ENCODE results near the gene METTL22. TPM values are rescaled to one million over a fixed set of nuclear protein-coding genes. Genes with fewer than 3 reads are reported as not detected.

Gene METTL22
- total RNA-seq, 1 donor from 2014 or later = 40.0 TPM

GRCh38 chr16:8591451-8591850 lies 30.0 kb upstream of the METTL22 start:
- no peak for DNase-seq (ENCODE audit: extremely low spot score in 2 of 2)
- no peak overlapping the region for H3K4me3 ChIP-seq
- H3K9me3 ChIP-seq = peaks cover 2% of the 10 kb centered on the region
- no peaks in the 10 kb centered on the region for H3K36me3 ChIP-seq
- H3K27me3 ChIP-seq = peaks cover 4% of the 10 kb centered on the region
- peaks cover 13% of the 10 kb centered on the region for H3K4me1 ChIP-seq
- intact Hi-C loops (cut with DNase I) = no loop called here
- no peak for TF ChIP-seq POLR2AphosphoS5 (IDR thresholded peaks at IDR 0.05; ENCODE audit: insufficient read depth in 1 of 2, low read depth in 1 of 2)
- no peak for TF ChIP-seq POLR2A (IDR thresholded peaks at IDR 0.05)
- TF ChIP-seq CTCF (IDR thresholded peaks at IDR 0.05) = no peak
- H3K27ac ChIP-seq = no peak overlapping the region

GRCh38 chr16:8594149-8594666 lies 27.3 kb upstream of the METTL22 start:
- H3K36me3 ChIP-seq = no peaks in the 10 kb centered on the region
- no peak overlapping the region for H3K27ac ChIP-seq
- TF ChIP-seq POLR2AphosphoS5 (IDR thresholded peaks at IDR 0.05; ENCODE audit: insufficient read depth in 1 of 2, low read depth in 1 of 2) (no peak), CTCF (IDR thresholded peaks at IDR 0.05) (no peak), POLR2A (IDR thresholded peaks at IDR 0.05) (no peak)
- H3K9me3 ChIP-seq = peaks cover 5% of the 10 kb centered on the region
- no peak overlapping the region for H3K4me3 ChIP-seq
- intact Hi-C loops (cut with DNase I) = no loop called here
- H3K4me1 ChIP-seq = peaks cover 7% of the 10 kb centered on the region
- peaks cover 4% of the 10 kb centered on the region for H3K27me3 ChIP-seq
- DNase-seq (ENCODE audit: extremely low spot score in 2 of 2) = no peak

GRCh38 chr16:8595783-8596182 lies 25.7 kb upstream of the METTL22 start:
- Histone ChIP-seq H3K4me3 (no peak overlapping the region), H3K27ac (no peak overlapping the region), H3K9me3 (peaks cover 5% of the 10 kb centered on the region), H3K27me3 (peaks cover 2% of the 10 kb centered on the region), H3K36me3 (no peaks in the 10 kb centered on the region), H3K4me1 (no peaks in the 10 kb centered on the region)
- intact Hi-C loops (cut with DNase I) = no loop called here
- TF ChIP-seq CTCF (IDR thresholded peaks at IDR 0.05) = no peak
- no peak for TF ChIP-seq POLR2A (IDR thresholded peaks at IDR 0.05)
- no peak for TF ChIP-seq POLR2AphosphoS5 (IDR thresholded peaks at IDR 0.05; ENCODE audit: insufficient read depth in 1 of 2, low read depth in 1 of 2)
- no peak for DNase-seq (ENCODE audit: extremely low spot score in 2 of 2)

- Histone ChIP-seq H3K27me3 (no peaks in the 10 kb centered on the region), H3K9me3 (peaks cover 5% of the 10 kb centered on the region), H3K27ac (no peak overlapping the region), H3K36me3 (no peaks in the 10 kb centered on the region), H3K4me3 (no peak overlapping the region), H3K4me1 (no peaks in the 10 kb centered on the region)
- intact Hi-C loops (cut with DNase I) = no loop called here
- DNase-seq (ENCODE audit: extremely low spot score in 2 of 2) = no peak
- no peak for TF ChIP-seq POLR2A (IDR thresholded peaks at IDR 0.05)
- no peak for TF ChIP-seq POLR2AphosphoS5 (IDR thresholded peaks at IDR 0.05; ENCODE audit: insufficient read depth in 1 of 2, low read depth in 1 of 2)
- TF ChIP-seq CTCF (IDR thresholded peaks at IDR 0.05) = no peak
These were observed 24.9 kb upstream of the METTL22 start for GRCh38 chr16:8596581-8596980.

- Histone ChIP-seq H3K27me3 (no peaks in the 10 kb centered on the region), H3K4me3 (no peak overlapping the region), H3K36me3 (no peaks in the 10 kb centered on the region), H3K9me3 (peaks cover 5% of the 10 kb centered on the region), H3K4me1 (no peaks in the 10 kb centered on the region), H3K27ac (no peak overlapping the region)
- DNase-seq (ENCODE audit: extremely low spot score in 2 of 2) = no peak
- intact Hi-C loops (cut with DNase I) = no loop called here
- TF ChIP-seq CTCF (IDR thresholded peaks at IDR 0.05) (no peak), POLR2AphosphoS5 (IDR thresholded peaks at IDR 0.05; ENCODE audit: insufficient read depth in 1 of 2, low read depth in 1 of 2) (no peak)
These were observed 21.2 kb upstream of the METTL22 start for GRCh38 chr16:8600144-8600775.

All from vagina (tissue), 2 donors.